Ovary (tissue), 3 donors: ENCODE data around the gene GNPTAB.

Experiments used
- CTCF ChIP-seq, 3 donors: fragments of 450-650 bp in 2 of 3; fragments of 200-600 bp in 1 of 3; IDR thresholded peaks; one replicate each; pipeline versions ENCODE4 v1.5.1 to v1.8.0; 2016 to 2022; ENCODE audit warnings: antibody characterized with exemption in 3 of 3, mild to moderate bottlenecking in 1 of 3
- POLR2A ChIP-seq: fragments of 450-650 bp; IDR thresholded peaks from one replicate; pipeline ENCODE4 v1.6.1; 2017; ENCODE audit warnings: antibody characterized with exemption, mild to moderate bottlenecking, moderate library complexity
- donor health status: DM: no; HTN: no; CAD: no.

- TF ChIP-seq CTCF (IDR thresholded peaks at IDR 0.05) (no peak), POLR2A (no peak)
These were observed 6.9 kb downstream of the GNPTAB start for GRCh38 chr12:101823891-101824290.
